WERI-Rb-1 (cell line): ENCODE measurements around the gene PRUNE2.
A peak's percentile ranks its signal among the peaks of the same experiment; 100 is the strongest.

ENCODE experiments used
- DNase-seq: peaks from one replicate; pipeline ENCODE4 v3.0.0-alpha.2; 2020
- H3K27ac ChIP-seq: fragments of 250-450 bp; sonication (Bioruptor Pico); 2 replicates; pipeline ENCODE4 v1.5.1; 2020; ENCODE audit warnings: mild to moderate bottlenecking, moderate library complexity
- H3K27me3 ChIP-seq: fragments of 250-450 bp; sonication (Bioruptor Pico); 2 replicates; pipeline ENCODE4 v1.5.1; 2021; ENCODE audit warnings: mild to moderate bottlenecking, low read depth, moderate library complexity; ENCODE audit not compliant: insufficient read depth, severe bottlenecking
- H3K36me3 ChIP-seq: fragments of 250-450 bp; sonication (Bioruptor Pico); 2 replicates; pipeline ENCODE4 v1.5.1; 2020; ENCODE audit warnings: mild to moderate bottlenecking, moderate library complexity
- H3K4me3 ChIP-seq: 2 replicates; pipeline ENCODE4 v1.5.1; 2011; ENCODE audit warnings: low read depth, mild to moderate bottlenecking, control low read depth, low read length
- H3K9me3 ChIP-seq: fragments of 250-450 bp; sonication (Bioruptor Pico); 2 replicates; pipeline ENCODE4 v1.5.1; 2021; ENCODE audit warnings: mild to moderate bottlenecking, moderate library complexity; ENCODE audit not compliant: severe bottlenecking
- TF ChIP-seq, protein P1 (sequence below): IDR thresholded peaks from 2 replicates; pipeline ENCODE4 v1.5.1; 2011; ENCODE audit warnings: low read depth, mild to moderate bottlenecking, control low read depth, inconsistent platforms, low read length

PRUNE2 gene

DNA sequence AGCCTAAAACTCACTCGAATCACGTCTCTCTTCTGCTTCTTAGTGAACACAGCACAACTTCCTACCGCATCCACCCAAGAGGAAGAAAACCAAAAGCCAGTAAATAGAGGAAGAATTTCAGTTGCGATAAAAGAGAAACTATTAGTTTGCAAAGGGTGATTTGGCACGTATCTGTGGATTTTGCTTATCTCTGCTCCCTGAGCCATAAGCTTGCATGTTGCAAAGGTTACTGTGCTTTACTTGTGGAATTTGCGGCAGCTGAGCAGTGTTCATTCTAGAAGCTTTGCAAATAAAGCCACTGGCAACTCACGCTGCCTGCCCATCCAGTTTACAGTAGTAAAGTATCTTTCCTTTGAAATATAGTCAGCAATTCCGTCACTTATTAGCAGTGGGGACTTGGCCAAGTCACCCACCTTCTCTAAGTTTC is 290.7 kb downstream of the PRUNE2 start:
- no peak for DNase-seq
- TF ChIP-seq, protein P1, sequence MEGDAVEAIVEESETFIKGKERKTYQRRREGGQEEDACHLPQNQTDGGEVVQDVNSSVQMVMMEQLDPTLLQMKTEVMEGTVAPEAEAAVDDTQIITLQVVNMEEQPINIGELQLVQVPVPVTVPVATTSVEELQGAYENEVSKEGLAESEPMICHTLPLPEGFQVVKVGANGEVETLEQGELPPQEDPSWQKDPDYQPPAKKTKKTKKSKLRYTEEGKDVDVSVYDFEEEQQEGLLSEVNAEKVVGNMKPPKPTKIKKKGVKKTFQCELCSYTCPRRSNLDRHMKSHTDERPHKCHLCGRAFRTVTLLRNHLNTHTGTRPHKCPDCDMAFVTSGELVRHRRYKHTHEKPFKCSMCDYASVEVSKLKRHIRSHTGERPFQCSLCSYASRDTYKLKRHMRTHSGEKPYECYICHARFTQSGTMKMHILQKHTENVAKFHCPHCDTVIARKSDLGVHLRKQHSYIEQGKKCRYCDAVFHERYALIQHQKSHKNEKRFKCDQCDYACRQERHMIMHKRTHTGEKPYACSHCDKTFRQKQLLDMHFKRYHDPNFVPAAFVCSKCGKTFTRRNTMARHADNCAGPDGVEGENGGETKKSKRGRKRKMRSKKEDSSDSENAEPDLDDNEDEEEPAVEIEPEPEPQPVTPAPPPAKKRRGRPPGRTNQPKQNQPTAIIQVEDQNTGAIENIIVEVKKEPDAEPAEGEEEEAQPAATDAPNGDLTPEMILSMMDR: no peak
- peaks cover 4% of the 10 kb centered on the region for H3K27me3 ChIP-seq
- no peak overlapping the region for H3K4me3 ChIP-seq
- H3K27ac ChIP-seq: no peak overlapping the region
- H3K36me3 ChIP-seq: no peaks in the 10 kb centered on the region
- no peaks in the 10 kb centered on the region for H3K9me3 ChIP-seq

DNA sequence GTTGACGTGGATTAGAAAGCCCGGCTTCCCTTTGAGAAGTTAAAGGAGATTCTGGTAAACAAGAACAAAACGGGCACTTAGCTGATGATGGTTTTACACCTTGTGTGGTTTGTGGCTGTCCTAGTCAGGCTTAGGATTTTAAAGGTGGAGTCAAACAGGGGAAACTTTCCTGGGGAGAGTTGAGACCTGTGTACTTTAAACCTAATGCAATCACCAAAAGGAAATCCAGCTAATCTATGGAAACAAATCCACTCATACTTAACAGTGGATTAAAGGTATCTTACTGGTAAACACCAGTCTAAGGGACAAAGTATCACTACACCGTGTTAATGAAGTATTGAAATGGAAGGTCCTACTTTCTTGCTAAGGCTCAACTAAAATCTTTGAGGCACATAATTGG is 291.9 kb downstream of the PRUNE2 start:
- DNase-seq: peak; percentile 24
- H3K9me3 ChIP-seq: no peaks in the 10 kb centered on the region
- no peak overlapping the region for H3K27ac ChIP-seq
- H3K4me3 ChIP-seq: no peak overlapping the region
- TF ChIP-seq, protein P1: no peak
- no peaks in the 10 kb centered on the region for H3K36me3 ChIP-seq
- H3K27me3 ChIP-seq: peaks cover 4% of the 10 kb centered on the region

DNA sequence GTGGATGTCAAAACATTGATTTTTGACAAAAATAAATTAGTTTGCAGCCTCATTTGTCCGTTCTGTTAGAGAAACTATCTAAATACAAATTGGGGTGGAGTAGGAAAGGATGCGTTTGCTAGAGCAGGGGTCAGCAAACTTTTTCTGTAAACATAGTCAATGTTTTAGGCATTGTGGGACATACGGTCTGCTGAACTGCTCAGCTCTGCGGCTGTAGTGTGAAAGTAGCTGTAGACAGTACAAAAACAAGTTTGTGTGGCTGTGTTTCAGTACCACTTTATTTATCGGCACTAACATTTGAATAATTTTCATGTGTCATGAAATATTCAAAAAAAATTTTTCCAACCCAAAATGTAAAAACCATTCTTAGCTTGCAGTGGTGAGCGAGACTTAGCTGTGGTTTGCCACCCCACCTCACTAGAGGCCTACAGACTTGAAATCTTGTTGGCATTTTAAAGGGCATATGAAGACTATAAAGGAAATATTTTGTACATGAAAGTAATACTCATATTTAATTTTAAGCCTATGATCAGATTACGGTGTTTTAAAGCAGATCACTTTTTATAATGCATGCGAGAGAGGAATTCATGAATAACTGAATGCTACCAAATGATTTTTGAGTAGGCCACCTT is 292.6 kb downstream of the PRUNE2 start:
- Histone ChIP-seq H3K36me3 (no peaks in the 10 kb centered on the region), H3K4me3 (no peak overlapping the region), H3K27ac (no peak overlapping the region), H3K27me3 (peaks cover 4% of the 10 kb centered on the region), H3K9me3 (no peaks in the 10 kb centered on the region)
- DNase-seq: no peak
- TF ChIP-seq, protein P1: no peak

DNA sequence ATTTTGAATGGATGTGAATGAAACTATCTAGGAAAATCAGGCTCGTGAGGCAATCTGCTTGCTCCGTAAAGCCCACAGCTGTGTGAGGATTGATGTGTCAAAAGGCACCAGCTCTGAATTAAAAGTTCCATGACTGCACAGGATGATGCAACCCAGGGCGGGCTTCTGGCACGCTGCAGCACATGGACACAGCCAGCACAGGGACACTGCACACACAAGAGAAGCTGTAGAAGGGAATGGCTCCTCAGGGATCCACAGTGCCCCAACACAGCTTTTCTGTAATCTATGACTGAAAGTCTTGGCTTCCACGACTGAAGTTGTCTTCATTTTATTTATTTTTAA is 295.9 kb downstream of the PRUNE2 start:
- Histone ChIP-seq H3K36me3 (no peaks in the 10 kb centered on the region), H3K4me3 (no peak overlapping the region), H3K27me3 (peaks cover 4% of the 10 kb centered on the region), H3K9me3 (no peaks in the 10 kb centered on the region), H3K27ac (no peak overlapping the region)
- TF ChIP-seq, protein P1: no peak
- no peak for DNase-seq

DNA sequence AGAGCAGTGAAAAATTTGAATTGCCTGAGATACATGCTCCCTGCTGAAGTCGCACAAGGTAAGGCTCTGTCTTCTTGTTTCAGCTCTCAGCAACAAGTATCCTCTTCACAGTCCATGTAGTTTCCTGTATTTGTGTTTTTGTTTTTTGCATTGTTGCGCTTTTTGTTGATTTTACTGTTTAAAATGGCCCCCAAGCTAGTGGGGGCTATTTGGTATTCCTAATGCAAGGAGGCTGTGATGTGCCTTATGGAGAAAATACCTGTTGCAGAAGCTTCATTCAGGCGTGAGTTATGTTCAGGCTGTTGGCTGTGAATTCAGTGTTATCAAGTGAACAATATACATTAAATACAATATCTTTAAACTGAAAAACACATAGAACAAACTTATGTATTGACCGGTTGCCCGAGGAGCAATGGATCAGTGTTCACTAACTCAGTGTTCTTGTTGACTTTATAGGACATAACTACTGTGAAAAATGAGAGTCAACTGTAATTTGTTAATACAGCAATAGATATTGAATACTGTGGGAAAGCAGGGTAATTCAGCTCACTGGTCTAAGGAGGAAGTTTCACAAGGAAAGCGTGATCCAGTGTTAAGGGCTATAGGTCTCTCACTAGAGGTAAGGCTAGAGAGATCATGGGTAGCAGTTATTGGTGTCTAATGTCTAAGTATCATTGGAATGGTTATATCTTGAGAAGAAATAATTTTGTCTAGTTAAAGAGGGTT is 296.5 kb downstream of the PRUNE2 start:
- no peak for DNase-seq
- Histone ChIP-seq H3K27ac (no peak overlapping the region), H3K36me3 (no peaks in the 10 kb centered on the region), H3K4me3 (no peak overlapping the region), H3K27me3 (peaks cover 4% of the 10 kb centered on the region), H3K9me3 (no peaks in the 10 kb centered on the region)
- TF ChIP-seq, protein P1: no peak
